GM18499 (cell line): Measurements from ENCODE around the gene SPATA6L.

Source experiments
- ATAC-seq: cut with Tn5 transposase; IDR thresholded peaks from one replicate; pipeline ENCODE4 v1.9.1; 2021; ENCODE audit warnings: moderate number of reproducible peaks; ENCODE audit not compliant: insufficient read depth, unreplicated experiment

SPATA6L gene

DNA sequence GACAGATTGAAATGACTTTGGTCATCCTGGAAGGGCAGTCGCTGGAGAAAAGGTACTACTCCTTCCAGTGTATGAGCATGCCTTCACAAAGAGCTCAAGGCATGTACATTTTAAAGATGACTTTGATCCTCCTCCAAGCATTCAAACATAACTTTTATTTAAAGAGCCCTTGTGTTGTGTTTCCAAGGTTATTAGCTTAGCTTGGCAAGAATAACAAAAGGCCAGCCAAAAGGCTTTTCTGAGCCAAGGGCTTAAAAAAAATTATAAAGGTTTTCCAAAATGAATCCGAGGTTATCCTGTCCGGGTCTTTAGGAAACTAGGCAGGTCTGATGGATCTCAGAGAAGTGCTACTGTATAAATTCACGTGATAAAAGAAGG lies 75.2 kb downstream of the SPATA6L start:
- ATAC-seq: no peak

DNA sequence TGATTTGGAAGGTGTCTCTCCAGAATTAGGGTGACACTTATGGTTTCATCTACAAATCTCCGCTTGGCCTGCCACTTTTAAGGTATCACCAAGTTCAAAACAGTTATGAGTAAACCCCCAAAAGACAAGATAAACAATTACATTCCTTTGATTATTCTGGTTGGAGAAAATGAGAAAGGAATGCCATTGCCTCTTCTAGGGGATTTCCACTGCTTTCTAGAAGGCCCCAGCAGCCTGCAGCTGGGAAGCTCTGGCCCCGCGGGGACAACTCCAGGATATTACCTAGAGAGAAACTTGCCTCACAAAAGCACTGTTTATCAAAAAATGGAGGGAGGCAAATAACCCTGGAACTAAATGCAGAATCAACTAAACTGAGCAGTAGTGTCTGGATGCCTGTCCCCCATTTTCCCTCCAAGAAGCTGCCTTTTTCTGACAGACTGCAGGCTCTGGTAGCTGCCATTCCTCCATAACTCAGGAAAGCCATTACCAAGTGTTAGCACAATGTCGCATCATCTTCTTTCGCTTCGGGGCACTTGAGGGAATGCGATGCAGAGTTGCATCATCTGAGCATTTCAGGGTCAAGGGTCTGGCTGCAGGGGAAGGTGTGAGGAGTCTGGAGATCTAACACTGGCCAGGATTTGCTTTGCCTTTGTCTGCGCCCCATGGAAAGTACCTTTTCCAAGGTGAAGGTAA lies 75.7 kb downstream of the SPATA6L start:
- no peak for ATAC-seq

DNA sequence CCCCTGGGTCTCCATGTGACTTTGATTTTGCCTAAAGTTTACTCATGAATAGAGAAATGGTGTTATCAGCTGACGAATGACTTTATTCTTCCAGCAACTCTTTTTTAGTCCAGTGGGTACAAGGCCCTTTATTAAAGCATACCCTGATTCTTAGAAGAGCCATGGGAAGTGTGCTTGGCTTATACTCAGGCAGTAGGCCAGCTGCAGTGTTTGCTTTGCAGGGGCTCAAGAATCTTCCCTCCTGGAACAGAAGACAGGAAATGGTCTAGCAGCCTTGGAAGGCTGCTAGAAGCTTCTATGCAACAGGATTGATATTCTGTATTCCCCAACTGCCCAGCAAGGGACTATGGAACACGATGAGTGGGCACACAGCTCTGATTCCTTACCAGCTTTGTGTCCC lies 77.6 kb downstream of the SPATA6L start:
- no peak for ATAC-seq

DNA sequence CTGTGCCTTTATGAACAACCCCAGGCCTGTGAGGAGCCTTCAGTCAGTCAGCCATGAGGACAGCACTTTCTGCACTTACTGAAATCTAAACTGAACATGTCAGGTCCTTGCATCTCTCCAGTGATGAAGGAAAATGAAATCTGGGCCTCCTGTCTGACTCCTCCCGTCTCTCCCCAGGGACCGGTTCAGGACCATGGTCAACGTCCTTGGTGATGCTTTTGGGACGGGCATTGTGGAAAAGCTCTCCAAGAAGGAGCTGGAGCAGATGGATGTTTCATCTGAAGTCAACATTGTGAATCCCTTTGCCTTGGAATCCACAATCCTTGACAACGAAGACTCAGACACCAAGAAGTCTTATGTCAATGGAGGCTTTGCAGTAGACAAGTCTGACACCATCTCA lies 81.1 kb downstream of the SPATA6L start:
- ATAC-seq: no peak

DNA sequence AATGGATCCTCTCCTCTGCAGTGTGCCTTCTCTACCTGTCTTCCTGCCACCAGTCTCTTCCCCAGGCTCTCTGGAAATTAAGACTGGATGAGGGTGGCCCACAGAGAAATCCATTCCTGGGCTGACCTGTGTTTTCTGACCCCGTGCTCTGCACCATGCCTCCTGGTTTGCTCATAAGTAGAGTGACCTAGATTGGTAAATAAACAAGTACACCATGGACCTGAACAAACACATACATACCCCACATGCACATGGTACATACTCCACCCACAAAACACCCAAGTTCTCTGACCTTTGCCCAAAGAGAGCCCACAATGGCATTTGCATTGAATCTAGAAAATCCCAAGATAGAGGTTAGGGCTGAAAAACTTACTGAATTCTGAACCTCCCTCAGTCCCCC lies 81.6 kb downstream of the SPATA6L start:
- ATAC-seq: no peak

DNA sequence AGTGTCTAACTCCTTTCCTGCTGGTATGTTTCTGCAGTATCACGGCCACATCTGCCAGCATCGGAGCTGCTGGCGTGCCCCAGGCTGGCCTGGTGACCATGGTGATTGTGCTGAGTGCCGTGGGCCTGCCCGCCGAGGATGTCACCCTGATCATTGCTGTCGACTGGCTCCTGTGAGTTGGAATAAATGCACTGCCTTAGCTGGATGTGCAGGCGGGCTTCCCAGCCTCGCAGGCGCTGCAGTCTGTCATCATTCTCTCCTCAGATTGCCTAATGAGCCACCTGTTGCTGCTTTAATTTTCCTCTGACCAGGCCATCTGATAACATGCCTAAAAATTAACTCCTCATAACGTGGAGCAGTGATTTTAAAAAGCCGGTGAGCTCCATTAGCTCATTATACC lies 83.3 kb downstream of the SPATA6L start:
- no peak for ATAC-seq

DNA sequence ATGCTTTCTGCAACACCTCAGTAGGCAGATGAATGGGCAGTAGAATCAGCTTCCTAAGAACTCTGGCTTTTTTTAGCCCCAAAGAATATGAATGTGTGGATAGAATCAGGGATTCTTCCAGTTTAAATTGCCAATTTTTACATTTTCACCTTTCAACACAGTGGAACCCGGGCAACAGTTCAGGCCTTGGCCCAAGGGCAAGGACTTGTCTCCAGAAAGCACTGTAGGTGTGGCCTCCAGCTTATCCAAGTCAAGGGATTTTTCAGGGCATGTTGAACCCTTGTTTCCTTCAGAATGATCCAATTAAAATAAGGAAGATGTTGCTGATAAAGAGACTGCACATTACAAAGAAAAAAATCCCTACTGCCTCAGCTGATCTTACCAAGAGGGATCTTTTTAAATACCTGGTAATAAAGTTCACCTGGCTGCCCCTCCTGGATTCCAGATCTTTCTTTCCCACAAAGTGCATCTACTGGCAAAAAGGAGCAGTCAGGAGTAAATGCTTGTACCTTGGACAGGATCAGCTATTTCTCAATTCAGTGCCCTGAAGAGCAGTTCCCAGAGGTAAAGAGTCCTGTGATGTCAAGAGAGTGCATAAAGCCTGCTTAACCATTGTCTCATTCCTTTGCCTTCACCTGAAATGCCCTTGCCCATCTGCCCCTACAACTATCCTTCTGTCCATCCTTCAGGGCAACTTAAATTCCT lies 84.3 kb downstream of the SPATA6L start:
- ATAC-seq: no peak

DNA sequence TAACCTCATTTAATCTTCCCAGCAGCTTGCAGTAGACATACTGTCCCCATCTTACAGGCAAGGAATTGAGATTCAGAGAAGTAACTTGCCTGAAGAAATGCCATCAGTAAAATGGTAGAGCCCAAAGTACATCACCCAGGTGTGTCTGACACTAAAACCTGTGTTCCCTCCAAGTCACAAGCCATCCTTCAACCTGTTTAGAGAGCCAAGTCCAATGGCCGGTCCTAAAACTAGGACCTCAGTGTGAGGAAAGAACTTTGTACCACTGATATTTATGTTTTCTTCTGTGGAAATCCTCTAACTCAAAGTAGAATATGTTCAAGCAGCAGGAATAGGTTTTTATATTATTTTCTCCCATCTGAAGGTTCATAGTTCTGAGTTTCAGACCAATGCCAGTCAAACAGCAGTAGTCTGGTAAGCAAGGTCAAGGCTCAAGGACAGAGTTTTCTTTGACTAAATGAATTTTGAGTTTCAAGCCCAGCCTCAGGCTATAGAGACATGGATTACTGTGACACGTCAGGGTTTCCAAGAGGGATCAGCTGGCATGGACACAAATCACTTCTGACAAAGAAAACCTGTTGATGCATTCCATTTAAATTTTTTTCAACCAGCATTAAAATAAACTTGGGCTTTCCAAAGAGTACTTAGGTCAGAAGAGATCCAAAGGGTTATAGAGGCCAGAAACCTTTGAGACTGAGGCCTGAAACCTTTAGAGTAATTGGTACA lies 85.1 kb downstream of the SPATA6L start:
- no peak for ATAC-seq

DNA sequence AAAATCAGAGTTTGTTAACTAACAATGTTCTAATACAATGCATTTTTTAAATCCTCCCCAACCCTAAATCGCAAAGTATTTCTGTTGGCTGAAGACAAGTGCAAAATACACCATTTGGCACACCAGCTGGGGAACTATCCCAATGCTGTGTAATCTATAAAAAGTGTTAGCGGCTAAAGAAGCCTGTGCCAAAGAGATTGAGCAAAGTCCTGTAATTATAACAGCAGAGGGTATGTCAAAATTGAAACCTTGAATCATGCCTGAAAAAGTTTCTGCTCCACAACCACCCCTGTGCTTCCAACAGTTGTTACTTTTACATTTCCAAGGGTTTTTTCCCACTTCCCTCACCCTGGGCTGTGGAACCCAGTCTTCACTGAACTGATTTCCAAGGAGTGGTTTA lies 87.3 kb downstream of the SPATA6L start:
- ATAC-seq: no peak

DNA sequence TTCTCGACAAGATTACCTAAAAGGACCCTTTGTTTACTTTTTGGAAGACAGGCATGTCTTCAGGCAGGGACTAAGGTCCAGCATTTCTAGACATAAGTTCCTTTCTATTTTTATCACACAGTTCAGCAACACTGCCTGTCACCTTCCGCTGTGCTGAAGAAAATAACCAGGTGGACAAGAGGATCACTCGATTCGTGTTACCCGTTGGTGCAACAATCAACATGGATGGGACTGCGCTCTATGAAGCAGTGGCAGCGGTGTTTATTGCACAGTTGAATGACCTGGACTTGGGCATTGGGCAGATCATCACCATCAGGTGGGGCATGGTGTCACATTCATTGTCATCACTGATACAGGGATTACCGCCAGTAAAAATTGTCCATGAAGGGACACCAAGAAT lies 89.8 kb downstream of the SPATA6L start:
- no peak for ATAC-seq

DNA sequence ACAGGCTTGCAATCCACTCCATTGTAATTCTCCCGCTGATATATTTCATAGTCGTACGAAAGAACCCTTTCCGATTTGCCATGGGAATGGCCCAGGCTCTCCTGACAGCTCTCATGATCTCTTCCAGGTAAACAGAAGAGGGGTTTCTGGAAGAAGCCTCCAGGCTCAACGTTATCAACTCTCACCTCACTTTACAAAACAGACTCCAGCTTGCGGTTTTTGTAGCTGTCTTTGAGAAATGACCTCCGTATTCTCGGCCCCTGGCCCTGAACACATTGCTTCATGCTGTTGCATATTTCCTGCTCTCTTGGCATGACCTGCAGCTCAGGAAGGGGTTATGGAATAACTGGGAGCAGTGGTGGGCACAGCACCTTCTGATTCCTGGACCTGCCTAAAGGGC lies 90.3 kb downstream of the SPATA6L start:
- no peak for ATAC-seq

DNA sequence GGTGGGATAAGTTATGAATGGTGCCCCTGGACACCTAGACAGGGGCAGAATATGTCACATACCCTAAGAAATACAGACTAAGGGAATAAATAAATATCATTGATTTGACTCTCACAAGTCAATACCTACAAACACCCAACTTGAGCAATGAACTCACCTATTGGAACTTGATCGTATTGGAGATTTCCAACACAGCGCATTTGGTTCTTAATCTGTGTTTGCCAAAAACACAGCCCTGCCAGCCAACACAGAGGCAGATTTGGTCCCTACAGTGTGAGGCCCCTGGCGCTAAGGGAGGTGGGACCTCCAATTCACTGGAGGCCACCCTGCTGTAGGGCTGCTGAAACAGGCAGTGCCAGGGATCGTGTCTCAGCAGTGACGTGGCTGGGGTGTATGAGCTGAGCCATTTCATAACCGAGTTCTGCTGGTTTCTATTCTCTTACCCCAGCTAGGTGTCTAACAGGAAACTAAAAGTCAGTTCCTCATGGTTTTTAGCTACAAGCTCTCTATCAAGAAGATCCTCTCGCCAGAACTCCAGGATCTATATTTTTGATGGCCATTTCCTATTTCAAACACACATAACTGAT lies 91.5 kb downstream of the SPATA6L start:
- no peak for ATAC-seq

DNA sequence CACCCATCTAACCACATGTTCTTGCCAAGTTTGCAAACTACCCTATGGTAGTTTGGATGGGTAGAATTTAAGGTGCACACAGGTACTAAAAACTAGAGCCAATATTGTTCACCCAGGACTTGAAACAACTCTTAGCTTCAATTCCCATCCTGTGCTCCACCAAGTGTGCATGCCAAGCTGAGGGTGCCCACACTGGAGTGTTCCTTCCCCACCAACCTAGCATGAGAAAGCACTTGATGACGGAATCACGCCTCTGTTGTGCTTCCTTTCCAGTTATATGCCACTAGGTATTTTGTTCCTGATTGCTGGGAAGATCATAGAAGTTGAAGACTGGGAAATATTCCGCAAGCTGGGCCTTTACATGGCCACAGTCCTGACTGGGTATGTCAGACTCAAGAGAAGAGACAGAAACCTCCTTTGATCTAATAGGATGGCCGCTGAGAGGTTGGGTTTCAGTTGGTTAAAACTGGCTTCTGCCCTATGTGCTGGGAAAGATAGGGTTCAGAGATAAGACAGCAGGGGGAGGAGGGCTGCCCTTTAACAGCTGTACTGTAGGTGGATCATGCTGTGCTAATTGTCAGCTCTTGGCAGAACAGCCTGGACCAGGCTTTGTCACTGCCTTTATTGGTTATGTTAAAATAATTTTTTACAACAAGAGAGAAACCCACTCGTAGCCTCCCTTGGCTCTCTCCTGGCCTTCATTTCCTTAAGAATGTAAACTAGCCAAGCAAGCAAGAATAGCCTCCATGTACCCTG lies 92.5 kb downstream of the SPATA6L start:
- ATAC-seq: no peak

DNA sequence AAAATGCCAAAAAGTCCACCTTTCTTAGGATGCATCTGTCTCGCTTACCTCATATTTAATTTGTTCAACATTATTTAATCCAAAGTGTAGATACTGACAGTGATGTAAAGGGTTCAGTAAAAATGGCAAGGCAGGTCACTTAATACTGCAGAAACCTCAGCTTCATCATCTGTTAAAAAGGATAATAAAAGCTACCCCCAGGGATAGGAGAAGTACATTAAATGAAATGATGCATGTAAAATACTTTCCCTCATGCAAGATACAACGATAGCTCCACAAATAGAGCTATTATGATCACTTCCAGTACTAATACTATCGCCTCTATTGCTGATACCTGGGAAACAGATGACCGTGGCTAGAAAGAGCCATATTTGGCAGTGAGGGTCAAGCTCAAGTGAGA lies 93.1 kb downstream of the SPATA6L start:
- no peak for ATAC-seq

DNA sequence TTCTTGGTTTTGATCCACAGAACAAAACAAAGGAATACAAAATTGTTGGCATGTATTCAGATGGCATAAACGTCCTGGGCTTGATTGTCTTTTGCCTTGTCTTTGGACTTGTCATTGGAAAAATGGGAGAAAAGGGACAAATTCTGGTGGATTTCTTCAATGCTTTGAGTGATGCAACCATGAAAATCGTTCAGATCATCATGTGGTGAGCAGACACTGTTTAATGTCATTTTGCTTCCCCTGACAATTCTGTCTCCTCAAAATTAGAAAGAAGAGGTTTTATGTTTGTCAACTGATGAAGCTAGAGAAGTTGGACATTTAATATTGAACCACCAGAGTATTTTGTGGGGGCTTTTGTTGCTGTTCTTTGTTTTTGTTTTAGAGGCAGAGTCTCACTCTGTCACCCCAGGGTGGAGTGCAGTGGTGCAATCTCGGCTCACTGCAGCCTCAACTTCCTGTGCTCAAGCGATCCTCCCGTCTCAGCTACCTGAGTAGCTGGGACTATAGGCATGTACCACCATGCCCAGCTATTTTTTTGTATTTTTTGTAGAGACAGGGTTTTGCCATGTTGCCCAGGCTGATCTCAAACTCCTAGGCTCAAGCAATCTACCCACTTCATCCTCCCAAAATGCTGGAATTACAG lies 94.0 kb downstream of the SPATA6L start:
- no peak for ATAC-seq

DNA sequence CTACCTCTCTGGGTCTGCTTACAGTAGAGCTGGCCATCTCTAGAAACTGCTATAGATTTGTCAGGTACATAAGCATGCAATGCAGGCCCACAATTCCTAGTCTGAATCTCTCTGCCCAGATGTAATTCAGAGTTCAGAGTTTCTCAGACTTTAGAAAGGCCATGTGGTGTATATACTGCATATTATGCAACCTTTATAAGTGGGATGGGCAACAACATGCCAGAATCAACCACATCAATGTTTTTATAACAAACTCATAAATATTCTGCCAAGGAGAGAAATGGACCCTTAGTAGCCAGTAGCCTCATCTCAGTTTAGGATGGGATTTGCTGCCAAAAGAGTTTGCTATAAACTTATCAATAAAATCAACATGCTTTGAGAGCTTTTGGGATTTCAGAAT lies 97.2 kb downstream of the SPATA6L start:
- no peak for ATAC-seq

DNA sequence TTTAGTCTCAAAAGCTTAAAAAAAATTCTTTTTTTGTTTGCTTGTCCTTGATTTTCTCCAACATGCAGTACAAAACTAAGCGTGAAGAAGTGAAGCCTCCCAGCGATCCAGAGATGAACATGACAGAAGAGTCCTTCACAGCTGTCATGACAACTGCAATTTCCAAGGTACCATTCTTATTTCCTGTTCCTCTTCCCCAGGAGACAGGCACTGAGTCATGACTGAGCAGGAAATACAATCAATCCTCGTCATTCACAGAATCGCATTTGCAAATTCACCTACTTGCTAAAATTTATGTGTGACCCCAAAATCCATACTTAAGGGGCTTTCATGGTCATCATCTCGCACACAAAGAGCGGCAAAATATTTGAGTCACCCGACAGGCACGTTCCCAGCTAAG lies 98.7 kb downstream of the SPATA6L start:
- ATAC-seq: no peak

DNA sequence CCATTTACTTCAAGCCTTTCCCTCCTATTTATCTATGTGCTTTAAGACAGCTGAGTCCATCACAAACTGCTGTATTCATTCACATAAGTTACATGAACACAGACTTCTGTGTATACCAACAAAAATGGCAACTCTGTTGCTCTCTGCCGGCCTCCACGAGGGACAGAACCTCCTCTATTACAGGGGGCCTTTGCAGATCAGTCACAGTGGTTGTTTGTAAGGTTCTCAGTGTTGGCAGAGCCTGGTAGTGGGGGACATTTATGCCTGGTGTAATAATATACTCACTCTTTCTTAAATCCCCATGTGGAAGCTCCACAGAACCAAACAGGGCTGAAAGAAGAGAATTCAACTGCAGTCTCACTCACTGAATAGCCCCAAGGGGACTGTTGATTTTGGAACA lies 99.5 kb downstream of the SPATA6L start:
- no peak for ATAC-seq

DNA sequence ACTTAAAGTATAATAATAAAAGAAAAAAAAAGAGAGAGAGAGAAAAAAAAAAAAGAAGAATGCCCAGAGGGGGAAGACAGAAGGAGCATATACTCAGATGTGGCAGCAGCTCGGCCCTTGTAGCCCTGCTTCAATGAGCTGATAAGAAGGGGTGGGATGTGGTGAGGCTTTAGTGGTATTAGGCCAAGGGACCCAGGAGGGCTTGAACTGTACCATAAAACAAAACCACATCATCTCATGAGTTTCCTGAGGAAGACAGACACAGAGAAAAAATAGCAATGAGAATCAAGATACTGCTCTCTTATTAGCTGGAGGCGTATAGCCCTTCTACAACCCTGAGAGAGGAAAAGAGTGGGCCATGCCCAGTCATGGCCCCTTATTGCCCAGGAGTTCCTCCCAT lies 103.2 kb downstream of the SPATA6L start:
- no peak for ATAC-seq
